Transverse colon (tissue), 4 donors: ENCODE results near the gene RDX. TPM values are rescaled to one million over a fixed set of nuclear protein-coding genes. Genes with fewer than 3 reads are reported as not detected.

ENCODE experiments used
- DNase-seq: peaks from one replicate; pipeline ENCODE4 v3.0.0-alpha.2; 2019
- H3K27ac ChIP-seq, 4 donors: fragments of 200-600 bp; sonication (generic); 2 replicates each; pipeline ENCODE4 v1.5.1; 2016 to 2018; ENCODE audit warnings: inconsistent platforms in 4 of 4
- H3K27me3 ChIP-seq: fragments of 200-600 bp; sonication (generic); 2 replicates; pipeline ENCODE4 v1.5.1; 2017; ENCODE audit warnings: inconsistent platforms
- H3K36me3 ChIP-seq, 4 donors: fragments of 200-600 bp; sonication (generic); 2 replicates each; pipeline ENCODE4 v1.5.1; 2017 to 2019; ENCODE audit warnings: inconsistent platforms in 4 of 4
- H3K4me1 ChIP-seq, 4 donors: fragments of 200-600 bp; sonication (generic); 2 replicates each; pipeline ENCODE4 v1.5.1; 2017 to 2020; ENCODE audit warnings: inconsistent platforms in 4 of 4
- H3K4me3 ChIP-seq, 4 donors: fragments of 200-600 bp; sonication (generic); 1 replicate in 1 of 4; 2 replicates in 3 of 4; pipeline versions ENCODE4 v1.5.1 to v1.6.1; 2017 to 2019; ENCODE audit warnings: inconsistent platforms in 4 of 4
- H3K9me3 ChIP-seq, 2 donors: fragments of 200-600 bp; sonication (generic); 2 replicates each; pipeline ENCODE4 v1.5.1; 2017 to 2019; ENCODE audit warnings: inconsistent platforms in 2 of 2
- EP300 ChIP-seq: sonication (generic); formaldehyde crosslinking; IDR thresholded peaks from one replicate; pipeline ENCODE4 v1.6.1; 2017; ENCODE audit warnings: antibody characterized with exemption, low read depth
- POLR2A ChIP-seq: fragments of 450-650 bp; IDR thresholded peaks from one replicate; pipeline ENCODE4 v1.6.1; 2016; ENCODE audit warnings: antibody characterized with exemption, mild to moderate bottlenecking, moderate library complexity
- POLR2AphosphoS5 ChIP-seq, 3 donors: sonication (generic); formaldehyde crosslinking; IDR thresholded peaks; one replicate each; pipeline ENCODE4 v1.6.1; 2016; ENCODE audit warnings: antibody characterized with exemption in 3 of 3
- WGBS, 2 donors: methylation state at CpG; one replicate each; pipeline ENCODE4 v1.1.5; 2018; ENCODE audit warnings: low coverage in 1 of 2; 5-methylcytosine and 5-hydroxymethylcytosine counted together
- in situ Hi-C, 4 donors: fragments of 200-750 bp; cut with MboI; loops; one replicate each; pipeline versions ENCODE4 v1.15.0 to v1.15.1; 2017; ENCODE audit warnings: low sequenced_read_pairs in 3 of 4, low pct_ligation_motif_present in 1 of 4, low pct_unique_long_range_greater_than_20kb in 1 of 4
- intact Hi-C: fragments of 100-400 bp; cut with DNase I; formaldehyde crosslinking; loops from one replicate; pipeline ENCODE4 v1.15.1; 2023; ENCODE audit warnings: low total_unique reads
- total RNA-seq, 4 donors: library from RNA; depleted of rRNA; stranded (reverse); fragments of >200 nt; gene quantifications; one replicate each; pipeline ENCODE4 v1.1.0, GENCODE V29; 2016
- TF ChIP-seq, protein P1 (sequence below), 5 experiments: fragments of 200-600 bp in 3 of 5; fragments of 450-650 bp in 2 of 5; sonication (generic) in 3 of 5; IDR thresholded peaks; 1 replicate in 2 of 5; 2 replicates in 3 of 5; pipeline ENCODE4 v1.5.1; 2016 to 2017; ENCODE audit warnings: antibody characterized with exemption in 5 of 5, inconsistent platforms in 3 of 5, mild to moderate bottlenecking in 2 of 5, moderate library complexity in 1 of 5

RDX gene
- total RNA-seq, 4 donors from 2014 or later: 16.8 to 34.8 (median 21.9) TPM

DNA sequence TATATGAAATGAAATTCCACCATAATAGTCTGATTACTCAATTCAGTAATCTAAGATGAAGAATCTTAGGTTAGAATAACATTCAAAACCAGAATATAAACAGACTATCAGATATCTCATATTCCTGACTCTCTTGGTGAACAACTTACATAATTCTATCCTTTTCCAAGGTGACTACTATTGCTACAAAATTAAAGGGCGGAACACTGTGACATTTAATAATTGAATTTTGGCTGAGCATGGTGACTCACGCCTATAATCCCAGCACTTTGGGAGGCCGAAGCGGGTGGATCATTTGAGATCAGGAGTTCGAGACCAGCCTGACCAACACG, 34.4 kb downstream of the RDX start:
- TF ChIP-seq, protein P1, sequence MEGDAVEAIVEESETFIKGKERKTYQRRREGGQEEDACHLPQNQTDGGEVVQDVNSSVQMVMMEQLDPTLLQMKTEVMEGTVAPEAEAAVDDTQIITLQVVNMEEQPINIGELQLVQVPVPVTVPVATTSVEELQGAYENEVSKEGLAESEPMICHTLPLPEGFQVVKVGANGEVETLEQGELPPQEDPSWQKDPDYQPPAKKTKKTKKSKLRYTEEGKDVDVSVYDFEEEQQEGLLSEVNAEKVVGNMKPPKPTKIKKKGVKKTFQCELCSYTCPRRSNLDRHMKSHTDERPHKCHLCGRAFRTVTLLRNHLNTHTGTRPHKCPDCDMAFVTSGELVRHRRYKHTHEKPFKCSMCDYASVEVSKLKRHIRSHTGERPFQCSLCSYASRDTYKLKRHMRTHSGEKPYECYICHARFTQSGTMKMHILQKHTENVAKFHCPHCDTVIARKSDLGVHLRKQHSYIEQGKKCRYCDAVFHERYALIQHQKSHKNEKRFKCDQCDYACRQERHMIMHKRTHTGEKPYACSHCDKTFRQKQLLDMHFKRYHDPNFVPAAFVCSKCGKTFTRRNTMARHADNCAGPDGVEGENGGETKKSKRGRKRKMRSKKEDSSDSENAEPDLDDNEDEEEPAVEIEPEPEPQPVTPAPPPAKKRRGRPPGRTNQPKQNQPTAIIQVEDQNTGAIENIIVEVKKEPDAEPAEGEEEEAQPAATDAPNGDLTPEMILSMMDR (IDR thresholded peaks at IDR 0.05): no peak
- no peak for TF ChIP-seq POLR2AphosphoS5 (IDR thresholded peaks at IDR 0.05)
- TF ChIP-seq EP300: no peak
- TF ChIP-seq POLR2A: no peak
- Histone ChIP-seq H3K27ac (no peak overlapping the region), H3K27me3 (no peaks in the 10 kb centered on the region), H3K4me3 (no peak overlapping the region), H3K36me3 (peaks cover 0 to 5% (median 0%) of the 10 kb centered on the region in 4 donors), H3K4me1 (no peaks in the 10 kb centered on the region), H3K9me3 (no peaks in the 10 kb centered on the region)
- DNase-seq: no peak
- WGBS, 2 donors: 94 to 95% methylated on average over 6 of the region's 6 CpGs
- in situ Hi-C loops (no loop called here), intact Hi-C loops (no loop called here)

DNA sequence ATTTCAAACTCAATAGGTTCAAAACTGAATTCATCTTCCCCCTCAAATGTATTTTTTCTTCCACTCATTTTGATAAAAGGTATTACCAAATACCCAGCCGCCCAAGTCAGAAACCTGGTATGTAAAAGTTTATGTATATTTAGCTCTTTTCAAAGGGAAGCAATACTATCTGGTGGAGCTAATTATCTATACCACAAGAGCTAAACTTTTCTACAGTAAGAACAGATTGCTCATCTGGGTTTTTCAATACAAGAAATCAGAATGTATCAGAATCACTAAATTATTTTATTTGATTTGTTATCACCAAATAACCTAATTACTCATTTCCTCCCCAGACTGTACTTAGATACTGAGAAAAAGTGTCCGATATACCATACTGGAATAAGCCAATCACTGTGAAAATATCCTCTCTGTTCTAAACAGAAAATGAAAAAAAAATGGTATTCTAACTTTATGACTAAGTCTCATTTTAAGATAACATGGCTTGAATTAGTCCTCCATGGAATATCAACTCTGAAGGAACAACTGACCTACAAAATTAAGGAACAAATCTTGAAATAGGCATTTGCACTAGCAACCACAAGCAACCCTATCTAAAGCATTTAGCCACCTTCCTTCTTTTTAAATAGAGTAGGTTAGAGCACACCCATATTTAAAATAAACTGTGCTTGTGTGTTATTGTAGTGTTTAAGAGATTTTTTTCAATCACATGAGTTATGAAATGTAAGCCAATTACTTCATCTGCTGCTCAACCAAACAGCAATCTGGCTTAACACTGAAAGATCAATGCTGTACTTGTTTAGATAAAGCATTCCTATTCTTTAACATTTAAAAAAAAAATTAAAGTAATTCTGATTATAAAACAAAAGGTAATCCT, 35.0 kb downstream of the RDX start:
- DNase-seq: no peak
- in situ Hi-C loops: no loop called here
- Histone ChIP-seq H3K27me3 (no peaks in the 10 kb centered on the region), H3K9me3 (no peaks in the 10 kb centered on the region), H3K4me1 (no peaks in the 10 kb centered on the region), H3K27ac (no peak overlapping the region), H3K4me3 (no peak overlapping the region), H3K36me3 (peaks cover 0 to 5% (median 0%) of the 10 kb centered on the region in 4 donors)
- intact Hi-C loops: no loop called here
- WGBS, 2 donors: 91 to 97% methylated on average over 2 of the region's 2 CpGs
- no peak for TF ChIP-seq EP300
- TF ChIP-seq POLR2A: no peak
- TF ChIP-seq, protein P1 (IDR thresholded peaks at IDR 0.05): no peak
- no peak for TF ChIP-seq POLR2AphosphoS5 (IDR thresholded peaks at IDR 0.05)

DNA sequence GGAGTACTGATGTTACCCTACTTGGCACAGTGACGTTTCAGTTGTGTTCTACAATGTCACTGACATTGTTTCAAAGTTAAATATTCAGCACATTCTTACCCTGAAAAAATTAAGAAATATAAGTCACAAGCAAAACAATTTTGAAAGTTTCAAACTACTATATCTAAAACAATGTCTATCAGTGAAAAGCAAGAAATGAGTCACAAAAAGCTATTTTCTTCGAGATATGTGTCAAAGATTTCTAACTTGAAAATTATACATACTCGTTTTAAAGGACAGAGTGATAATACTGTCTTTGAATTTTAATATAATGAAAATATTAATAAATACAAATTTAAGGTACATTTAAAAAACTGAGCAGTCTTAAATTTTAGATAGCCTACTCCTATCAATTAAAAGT, 42.9 kb downstream of the RDX start:
- in situ Hi-C loops (no loop called here), intact Hi-C loops (no loop called here)
- H3K4me1 ChIP-seq: no peaks in the 10 kb centered on the region
- TF ChIP-seq, protein P1 (IDR thresholded peaks at IDR 0.05): no peak
- TF ChIP-seq EP300: no peak
- no peak overlapping the region for H3K4me3 ChIP-seq
- no peak overlapping the region for H3K27ac ChIP-seq
- 82% methylated on average over 3 of the region's 3 CpGs for WGBS, 2 donors
- H3K9me3 ChIP-seq: no peaks in the 10 kb centered on the region
- peaks cover 0 to 5% (median 0%) of the 10 kb centered on the region in 4 donors for H3K36me3 ChIP-seq
- no peak for DNase-seq
- no peaks in the 10 kb centered on the region for H3K27me3 ChIP-seq

DNA sequence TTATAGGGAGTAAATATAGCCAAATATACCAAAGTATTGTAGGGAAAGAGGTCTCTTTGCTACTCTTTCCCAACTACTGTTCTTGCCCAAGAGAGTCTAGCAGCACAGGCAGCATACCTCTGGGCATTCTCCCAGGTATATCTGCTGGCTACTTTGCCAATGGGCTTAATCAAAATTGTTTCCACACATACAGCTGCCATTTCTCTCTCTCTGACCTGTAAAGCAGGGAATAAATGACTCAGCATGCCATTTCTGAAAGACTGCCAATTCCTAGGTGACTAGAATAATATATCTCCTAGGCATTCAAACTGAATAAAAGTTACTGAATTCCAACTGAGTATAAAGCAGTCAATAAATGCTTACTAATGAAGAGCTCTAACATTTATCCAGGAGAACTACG, 44.6 kb downstream of the RDX start:
- WGBS, 2 donors: 46 to 55% methylated on average over 1 of the region's 1 CpG
- TF ChIP-seq EP300: no peak
- TF ChIP-seq, protein P1 (IDR thresholded peaks at IDR 0.05): no peak
- no peak for TF ChIP-seq POLR2AphosphoS5 (IDR thresholded peaks at IDR 0.05)
- TF ChIP-seq POLR2A: no peak
- Histone ChIP-seq H3K4me3 (no peak overlapping the region), H3K9me3 (no peaks in the 10 kb centered on the region), H3K36me3 (peaks cover 0 to 3% (median 0%) of the 10 kb centered on the region in 4 donors), H3K4me1 (no peaks in the 10 kb centered on the region), H3K27ac (no peak overlapping the region), H3K27me3 (no peaks in the 10 kb centered on the region)
- DNase-seq: no peak
- in situ Hi-C loops (no loop called here), intact Hi-C loops (no loop called here)
